ENCODE data around the gene IL4I1.

Gene IL4I1

GRCh38 chr19:49883094-49883493, 13.6 kb downstream of the IL4I1 start:
- TF ChIP-seq CTCF (IDR thresholded peaks at IDR 0.05; ENCODE audit: extremely low read depth, insufficient read depth, missing control alignments) = no peak
- in situ Hi-C loops (cut with MboI; ENCODE audit: low pct_unique_long_range_greater_than_20kb, low sequenced_read_pairs, unreplicated experiment) = no loop called here
- DNase-seq (ENCODE audit: low spot score) = no peak

- in situ Hi-C loops (cut with MboI; ENCODE audit: low pct_unique_long_range_greater_than_20kb, low sequenced_read_pairs, unreplicated experiment) = no loop called here
- no peak for TF ChIP-seq CTCF (IDR thresholded peaks at IDR 0.05; ENCODE audit: extremely low read depth, insufficient read depth, missing control alignments)
- DNase-seq (ENCODE audit: low spot score) = no peak
These were observed 14.0 kb downstream of the IL4I1 start for GRCh38 chr19:49882643-49883042.

- no peak for DNase-seq (ENCODE audit: low spot score)
- in situ Hi-C loops (cut with MboI; ENCODE audit: low pct_unique_long_range_greater_than_20kb, low sequenced_read_pairs, unreplicated experiment) = no loop called here
- no peak for TF ChIP-seq CTCF (IDR thresholded peaks at IDR 0.05; ENCODE audit: extremely low read depth, insufficient read depth, missing control alignments)
These were observed 14.9 kb downstream of the IL4I1 start for GRCh38 chr19:49881672-49882394.

- TF ChIP-seq CTCF (IDR thresholded peaks at IDR 0.05; ENCODE audit: extremely low read depth, insufficient read depth, missing control alignments) = no peak
- no peak for DNase-seq (ENCODE audit: low spot score)
- in situ Hi-C loops (cut with MboI; ENCODE audit: low pct_unique_long_range_greater_than_20kb, low sequenced_read_pairs, unreplicated experiment) = no loop called here
These were observed 15.5 kb downstream of the IL4I1 start for GRCh38 chr19:49881186-49881585.

- in situ Hi-C loops (cut with MboI; ENCODE audit: low pct_unique_long_range_greater_than_20kb, low sequenced_read_pairs, unreplicated experiment) = no loop called here
- no peak for TF ChIP-seq CTCF (IDR thresholded peaks at IDR 0.05; ENCODE audit: extremely low read depth, insufficient read depth, missing control alignments)
- no peak for DNase-seq (ENCODE audit: low spot score)
These were observed 16.4 kb downstream of the IL4I1 start for GRCh38 chr19:49880162-49880869.

GRCh38 chr19:49879243-49879963, 17.3 kb downstream of the IL4I1 start:
- in situ Hi-C loops (cut with MboI; ENCODE audit: low pct_unique_long_range_greater_than_20kb, low sequenced_read_pairs, unreplicated experiment) = no loop called here
- no peak for TF ChIP-seq CTCF (IDR thresholded peaks at IDR 0.05; ENCODE audit: extremely low read depth, insufficient read depth, missing control alignments)
- no peak for DNase-seq (ENCODE audit: low spot score)
